RWPE1 (cell line): Measurements from ENCODE around the gene MED20.

Experiments used
- CTCF ChIA-PET: fragments of 350-600 bp; sonication (Branson Sonifier 250); formaldehyde crosslinking; extraction: SDS; loops from one replicate; lab custom pipeline; 2021; lab: Yijun Ruan, JAX
- POLR2A ChIA-PET: fragments of 400-600 bp; formaldehyde crosslinking; extraction: SDS; loops from one replicate; lab custom pipeline; 2020; ENCODE audit warnings: antibody characterized with exemption; ENCODE audit not compliant: low non-redundant PET; lab: Yijun Ruan, JAX
- DNase-seq: peaks from one replicate; pipeline ENCODE4 v3.0.0; 2012; ENCODE audit warnings: low spot score
- H3K27ac ChIP-seq: fragments of 450-650 bp; 2 replicates; pipeline ENCODE4 v1.5.1; 2017
- CTCF ChIP-seq: fragments of 450-650 bp; conservative IDR thresholded peaks from 2 replicates; pipeline ENCODE4 v1.5.1; 2017; ENCODE audit warnings: low read depth, mild to moderate bottlenecking

MED20 gene

GRCh38 chr6:41941280-41942066, 20.5 kb upstream of the MED20 start, which contains the start of gene CCND3:
TSS of gene CCND3 (minus strand) at chr6:41941808. CDS start at chr6:41941649, 159 bp downstream.
- peak; percentile 85 for DNase-seq
- ChIA-PET POLR2A (no interaction called here), CTCF (interaction anchor here (1.5 to 2.5 kb wide), 1 partner anchor 103 kb away, joined by 6 to 12 read pairs; no protein-coding TSS in a partner anchor)
- H3K27ac ChIP-seq: peak within 1 kb of the TSS; percentile 83
- TF ChIP-seq CTCF: no peak

- H3K27ac ChIP-seq: peak overlapping the region; percentile 83
- TF ChIP-seq CTCF: no peak
- POLR2A ChIA-PET: interaction anchor here (1.2 kb wide), 1 partner anchor 177 kb away, joined by 3 read pairs; no protein-coding TSS in a partner anchor
- CTCF ChIA-PET: interaction anchor here (0.6 to 2.5 kb wide), 2 partner anchors 103 to 151 kb away, joined by 5 to 12 read pairs; no protein-coding TSS in a partner anchor
- peak; percentile 45 for DNase-seq
Observed at GRCh38 chr6:41940759-41941279, 19.9 kb upstream of the MED20 start.

GRCh38 chr6:41939848-41940758, 19.2 kb upstream of the MED20 start:
- TF ChIP-seq CTCF: no peak
- CTCF ChIA-PET: interaction anchor here (0.6 to 2.5 kb wide), 3 partner anchors 19 to 152 kb away, joined by 3 to 12 read pairs (median 5); partner anchors contain the start of genes BYSL and MED20
- POLR2A ChIA-PET: interaction anchor here (1.2 kb wide), 1 partner anchor 178 kb away, joined by 3 read pairs; no protein-coding TSS in a partner anchor
- no peak for DNase-seq
- H3K27ac ChIP-seq: peak overlapping the region; percentile 83

- TF ChIP-seq CTCF: no peak
- POLR2A ChIA-PET: interaction anchor here (1.0 kb wide), 2 partner anchors 11 to 24 kb away, joined by 4 read pairs; no protein-coding TSS in a partner anchor
- H3K27ac ChIP-seq: peak overlapping the region; percentile 83
- no peak for DNase-seq
- CTCF ChIA-PET: interaction anchor here (0.7 to 2.5 kb wide), 5 partner anchors 18 to 111 kb away, joined by 3 to 12 read pairs (median 3); partner anchors contain the start of genes BYSL, MED20 and TAF8
Observed at GRCh38 chr6:41939176-41939847, 18.4 kb upstream of the MED20 start.

GRCh38 chr6:41938590-41939175, 17.7 kb upstream of the MED20 start:
- peak overlapping the region; percentile 83 for H3K27ac ChIP-seq
- CTCF ChIA-PET: interaction anchor here (0.7 to 0.9 kb wide), 4 partner anchors 18 to 112 kb away, joined by 3 read pairs; partner anchors contain the start of genes MED20 and TAF8
- TF ChIP-seq CTCF: no peak
- no peak for DNase-seq
- POLR2A ChIA-PET: interaction anchor here (1.0 kb wide), 2 partner anchors 11 to 25 kb away, joined by 4 read pairs; no protein-coding TSS in a partner anchor
